WERI-Rb-1 (cell line): ENCODE measurements around the gene COL18A1.

ENCODE experiments used
- DNase-seq: peaks from one replicate; pipeline ENCODE4 v3.0.0-alpha.2; 2020
- H3K27ac ChIP-seq: fragments of 250-450 bp; sonication (Bioruptor Pico); 2 replicates; pipeline ENCODE4 v1.5.1; 2020; ENCODE audit warnings: mild to moderate bottlenecking, moderate library complexity
- H3K27me3 ChIP-seq: fragments of 250-450 bp; sonication (Bioruptor Pico); 2 replicates; pipeline ENCODE4 v1.5.1; 2021; ENCODE audit warnings: mild to moderate bottlenecking, low read depth, moderate library complexity; ENCODE audit not compliant: insufficient read depth, severe bottlenecking
- H3K36me3 ChIP-seq: fragments of 250-450 bp; sonication (Bioruptor Pico); 2 replicates; pipeline ENCODE4 v1.5.1; 2020; ENCODE audit warnings: mild to moderate bottlenecking, moderate library complexity
- H3K4me3 ChIP-seq: 2 replicates; pipeline ENCODE4 v1.5.1; 2011; ENCODE audit warnings: low read depth, mild to moderate bottlenecking, control low read depth, low read length
- H3K9me3 ChIP-seq: fragments of 250-450 bp; sonication (Bioruptor Pico); 2 replicates; pipeline ENCODE4 v1.5.1; 2021; ENCODE audit warnings: mild to moderate bottlenecking, moderate library complexity; ENCODE audit not compliant: severe bottlenecking
- CTCF ChIP-seq: IDR thresholded peaks from 2 replicates; pipeline ENCODE4 v1.5.1; 2011; ENCODE audit warnings: low read depth, mild to moderate bottlenecking, control low read depth, inconsistent platforms, low read length

COL18A1 gene

GRCh38 chr21:45391743-45392572, 13.0 kb upstream of the COL18A1 start:
- H3K36me3 ChIP-seq = no peaks in the 10 kb centered on the region
- no peak for TF ChIP-seq CTCF
- H3K27me3 ChIP-seq = no peaks in the 10 kb centered on the region
- H3K9me3 ChIP-seq = no peaks in the 10 kb centered on the region
- H3K27ac ChIP-seq = no peak overlapping the region
- H3K4me3 ChIP-seq = no peak overlapping the region
- DNase-seq = no peak

DNA sequence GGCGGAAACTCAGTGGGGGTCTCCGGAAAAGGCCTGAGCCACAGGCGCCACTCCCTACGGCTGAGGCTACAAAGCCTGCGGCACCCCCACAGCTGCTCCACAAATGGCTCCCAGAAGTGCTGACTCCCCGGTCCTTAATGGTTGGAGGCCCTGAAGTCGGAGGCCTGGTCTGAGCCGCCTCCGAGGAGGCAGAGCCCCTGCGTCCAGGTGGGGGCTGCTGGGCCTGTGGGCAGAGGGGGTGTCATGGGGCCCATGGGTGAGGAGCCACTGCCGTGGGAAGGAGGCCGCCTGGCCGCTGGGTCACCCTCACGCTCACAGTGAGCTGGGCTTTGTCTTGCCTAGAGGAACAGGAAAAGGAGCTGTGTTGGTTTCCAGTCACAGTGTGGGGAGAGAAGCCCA, 12.4 kb upstream of the COL18A1 start:
- Histone ChIP-seq H3K4me3 (no peak overlapping the region), H3K27me3 (no peaks in the 10 kb centered on the region), H3K36me3 (no peaks in the 10 kb centered on the region), H3K27ac (no peak overlapping the region), H3K9me3 (no peaks in the 10 kb centered on the region)
- no peak for DNase-seq
- no peak for TF ChIP-seq CTCF

GRCh38 chr21:45393021-45393420, 11.9 kb upstream of the COL18A1 start:
- Histone ChIP-seq H3K9me3 (no peaks in the 10 kb centered on the region), H3K27ac (no peak overlapping the region)
- no peak for DNase-seq

GRCh38 chr21:45393833-45394638, 10.9 kb upstream of the COL18A1 start:
- DNase-seq = no peak
- Histone ChIP-seq H3K27me3 (no peaks in the 10 kb centered on the region), H3K9me3 (no peaks in the 10 kb centered on the region), H3K27ac (no peak overlapping the region), H3K4me3 (no peak overlapping the region), H3K36me3 (no peaks in the 10 kb centered on the region)
- TF ChIP-seq CTCF = no peak

More at GRCh38 chr21:45393021-45393420, 11.9 kb upstream of the COL18A1 start:
- no peak for TF ChIP-seq CTCF
- Histone ChIP-seq H3K4me3 (no peak overlapping the region), H3K36me3 (no peaks in the 10 kb centered on the region), H3K27me3 (no peaks in the 10 kb centered on the region)

DNA sequence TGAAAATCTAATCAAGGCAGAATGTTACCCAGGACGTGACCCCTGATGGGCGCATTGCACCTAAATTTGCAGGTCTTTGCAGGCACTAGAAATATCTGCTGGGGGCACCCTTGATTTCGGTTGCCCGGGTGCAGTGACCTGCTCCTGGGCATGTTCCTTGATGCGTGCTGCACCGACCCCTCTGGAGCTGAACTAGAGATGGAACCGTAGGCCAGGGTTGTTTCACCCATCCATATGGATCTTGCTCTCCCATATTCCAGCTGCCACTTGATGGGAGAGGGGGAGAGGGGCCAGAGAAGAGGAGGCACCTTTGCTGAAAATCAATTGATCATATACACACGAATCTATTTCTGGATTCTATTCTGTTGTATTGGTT, 8.4 kb upstream of the COL18A1 start:
- DNase-seq = no peak
- Histone ChIP-seq H3K36me3 (no peaks in the 10 kb centered on the region), H3K9me3 (peaks cover 6% of the 10 kb centered on the region), H3K27ac (no peak overlapping the region), H3K27me3 (no peaks in the 10 kb centered on the region), H3K4me3 (no peak overlapping the region)
- no peak for TF ChIP-seq CTCF
